Suprapubic skin (tissue), 4 donors: Measurements from ENCODE around the gene LMF2.

Experiments used
- EP300 ChIP-seq: sonication (generic); formaldehyde crosslinking; IDR thresholded peaks from one replicate; pipeline ENCODE4 v1.6.1; 2017; ENCODE audit warnings: antibody characterized with exemption
- POLR2AphosphoS5 ChIP-seq, 3 donors: sonication (generic); formaldehyde crosslinking; IDR thresholded peaks; one replicate each; pipeline ENCODE4 v1.6.1; 2017; ENCODE audit warnings: antibody characterized with exemption in 3 of 3
- TF ChIP-seq, protein P1 (sequence below), 2 donors: fragments of 200-600 bp in 1 of 2; fragments of 450-650 bp in 1 of 2; sonication (generic) in 1 of 2; IDR thresholded peaks; one replicate each; pipeline ENCODE4 v1.5.1; 2016 to 2019; ENCODE audit warnings: antibody characterized with exemption in 2 of 2, mild to moderate bottlenecking in 1 of 2, moderate library complexity in 1 of 2

DNA sequence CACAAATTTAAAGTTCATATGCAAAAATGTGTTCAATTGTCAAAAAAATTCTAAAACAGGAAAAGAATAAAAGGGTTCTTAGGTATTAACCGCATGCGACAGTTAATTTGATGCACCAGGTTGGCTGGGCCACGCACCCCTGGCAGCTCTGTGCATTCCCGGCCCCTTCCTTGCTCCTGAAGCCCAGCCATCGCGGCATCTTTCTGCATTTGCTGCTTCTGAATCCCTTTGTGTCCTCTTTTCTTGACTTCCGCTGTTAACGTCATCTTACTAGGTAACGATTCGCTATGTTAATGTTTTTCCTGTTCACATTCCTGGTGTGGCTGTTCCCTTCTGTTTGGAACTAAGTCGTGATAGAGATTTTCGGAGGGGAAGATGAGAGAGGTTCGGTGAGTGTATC, 30.3 kb upstream of the LMF2 start:
- TF ChIP-seq, protein P1, sequence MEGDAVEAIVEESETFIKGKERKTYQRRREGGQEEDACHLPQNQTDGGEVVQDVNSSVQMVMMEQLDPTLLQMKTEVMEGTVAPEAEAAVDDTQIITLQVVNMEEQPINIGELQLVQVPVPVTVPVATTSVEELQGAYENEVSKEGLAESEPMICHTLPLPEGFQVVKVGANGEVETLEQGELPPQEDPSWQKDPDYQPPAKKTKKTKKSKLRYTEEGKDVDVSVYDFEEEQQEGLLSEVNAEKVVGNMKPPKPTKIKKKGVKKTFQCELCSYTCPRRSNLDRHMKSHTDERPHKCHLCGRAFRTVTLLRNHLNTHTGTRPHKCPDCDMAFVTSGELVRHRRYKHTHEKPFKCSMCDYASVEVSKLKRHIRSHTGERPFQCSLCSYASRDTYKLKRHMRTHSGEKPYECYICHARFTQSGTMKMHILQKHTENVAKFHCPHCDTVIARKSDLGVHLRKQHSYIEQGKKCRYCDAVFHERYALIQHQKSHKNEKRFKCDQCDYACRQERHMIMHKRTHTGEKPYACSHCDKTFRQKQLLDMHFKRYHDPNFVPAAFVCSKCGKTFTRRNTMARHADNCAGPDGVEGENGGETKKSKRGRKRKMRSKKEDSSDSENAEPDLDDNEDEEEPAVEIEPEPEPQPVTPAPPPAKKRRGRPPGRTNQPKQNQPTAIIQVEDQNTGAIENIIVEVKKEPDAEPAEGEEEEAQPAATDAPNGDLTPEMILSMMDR (IDR thresholded peaks at IDR 0.05): no peak
- TF ChIP-seq EP300 (no peak), POLR2AphosphoS5 (IDR thresholded peaks at IDR 0.05) (no peak)
